ENCODE results near the gene MCC.

Gene MCC

DNA sequence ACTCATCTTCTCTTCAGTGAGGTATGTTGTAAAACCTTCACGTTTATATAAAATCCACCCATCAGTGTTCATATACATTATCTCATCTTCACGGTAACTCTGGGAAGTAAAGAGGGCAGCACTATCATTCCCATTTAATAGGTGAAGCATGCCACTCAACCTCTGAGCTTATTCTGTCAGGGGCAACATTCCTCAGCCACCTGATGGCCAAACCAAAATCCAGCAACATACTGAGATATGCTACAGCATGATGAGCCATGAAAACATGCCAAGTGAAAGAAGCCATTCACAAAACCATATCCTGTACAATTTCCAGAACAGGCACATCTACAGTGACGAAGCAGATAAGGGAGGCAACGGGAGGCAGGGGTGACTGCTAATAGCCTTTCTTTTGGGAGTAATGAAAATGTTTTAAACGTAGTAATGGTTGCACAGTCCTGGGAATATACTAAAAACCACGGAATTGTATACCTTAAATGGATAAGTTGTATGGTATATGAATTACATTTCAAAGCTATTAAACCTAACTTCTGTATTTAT, 220.8 kb downstream of the MCC start:
- DNase-seq, result no peak

- DNase-seq, result no peak
Measured at GRCh38 chr5:113266913-113267227, 221.4 kb downstream of the MCC start.

DNA sequence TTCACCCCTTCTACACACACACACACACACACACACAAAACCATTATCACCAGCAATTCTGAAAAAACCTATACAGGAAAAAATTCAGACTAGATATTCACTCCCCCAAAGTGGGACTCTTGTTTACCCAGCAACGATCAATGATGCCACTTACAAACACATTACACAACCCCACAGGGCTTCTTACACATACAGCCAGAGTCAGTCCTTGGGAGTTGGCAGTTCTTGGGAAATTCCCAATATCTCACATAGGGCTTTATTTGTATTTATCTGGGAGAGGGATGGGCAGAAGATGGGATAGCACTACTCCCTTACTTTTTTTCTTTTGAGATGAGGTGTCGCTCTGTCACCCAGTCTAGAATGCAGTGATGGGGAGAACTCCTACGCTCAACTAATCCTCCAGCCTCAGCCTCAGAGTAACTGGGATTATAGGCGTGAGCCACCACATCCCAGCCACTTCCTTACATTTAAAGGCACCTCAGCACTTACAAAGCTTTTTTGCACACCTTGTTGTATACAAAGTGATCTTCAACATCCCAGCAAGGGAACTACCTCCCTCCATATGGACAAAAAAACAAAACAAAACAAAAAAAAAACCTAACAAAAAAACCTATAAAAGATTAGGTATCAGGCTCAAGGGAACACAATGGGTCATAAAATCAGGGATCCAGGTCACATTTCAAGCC, 221.9 kb downstream of the MCC start:
- no peak for DNase-seq

GRCh38 chr5:113265190-113265589, 223.1 kb downstream of the MCC start:
- no peak for DNase-seq

DNA sequence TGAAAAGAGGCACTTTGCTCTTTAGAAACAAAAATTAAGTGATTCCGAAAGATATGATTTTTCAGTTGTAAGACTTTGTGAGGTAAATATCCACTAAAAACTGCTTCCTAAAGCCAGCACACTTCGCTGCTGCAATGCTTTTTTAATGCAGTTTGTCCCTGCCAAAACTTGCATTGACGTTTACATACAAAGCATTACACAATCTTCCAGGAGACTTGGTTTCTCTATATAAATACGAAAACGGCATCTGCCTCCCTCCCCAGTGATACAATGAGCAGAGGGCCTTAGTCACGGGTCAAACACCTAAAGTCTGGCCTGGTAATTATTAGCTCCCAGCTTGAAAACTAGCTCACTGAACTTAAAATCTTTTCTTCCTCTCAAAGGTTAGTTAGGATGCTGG, 224.2 kb downstream of the MCC start:
- DNase-seq, result no peak

DNA sequence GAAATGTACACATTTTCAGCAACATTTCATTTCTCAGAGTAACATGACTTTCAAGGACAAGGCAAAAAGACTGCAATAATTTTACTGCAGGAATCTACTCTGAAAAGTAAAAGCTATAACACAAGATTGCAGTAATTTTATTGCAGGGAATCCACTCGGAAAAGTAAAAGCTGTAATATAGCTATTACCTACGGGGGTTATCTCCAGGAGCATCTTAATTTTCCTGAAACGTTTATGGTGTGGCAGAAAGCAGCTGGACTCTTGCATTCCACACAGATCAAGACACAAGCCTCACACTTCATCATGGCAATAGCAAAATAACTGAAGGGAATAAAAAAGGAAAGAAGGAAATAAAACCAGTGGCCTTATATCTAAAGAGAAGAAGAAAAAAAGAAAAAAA, 224.7 kb downstream of the MCC start:
- DNase-seq, result no peak

DNA sequence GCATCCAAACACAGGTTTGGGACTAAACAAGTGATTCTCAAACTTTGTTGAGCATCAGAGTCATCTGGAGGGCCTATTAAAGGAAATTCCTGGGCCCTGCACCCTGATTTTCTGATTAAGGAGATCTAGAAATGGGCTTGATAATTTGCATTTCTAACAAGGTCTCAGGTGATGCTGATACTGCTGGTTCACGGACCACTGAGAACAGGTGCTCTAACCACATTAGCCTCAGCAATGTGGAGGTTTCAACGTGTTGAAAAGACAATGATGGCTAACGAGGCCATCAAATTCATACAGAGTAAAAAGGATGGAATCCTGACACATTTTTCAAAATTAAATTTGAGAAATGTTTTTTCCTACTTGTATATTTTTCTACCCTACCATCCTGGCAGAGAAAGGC, 225.6 kb downstream of the MCC start:
- no peak for DNase-seq

- DNase-seq, result no peak
Measured at GRCh38 chr5:113259034-113259433, 229.2 kb downstream of the MCC start.

GRCh38 chr5:113257545-113257944, 230.7 kb downstream of the MCC start:
- DNase-seq, result no peak

DNA sequence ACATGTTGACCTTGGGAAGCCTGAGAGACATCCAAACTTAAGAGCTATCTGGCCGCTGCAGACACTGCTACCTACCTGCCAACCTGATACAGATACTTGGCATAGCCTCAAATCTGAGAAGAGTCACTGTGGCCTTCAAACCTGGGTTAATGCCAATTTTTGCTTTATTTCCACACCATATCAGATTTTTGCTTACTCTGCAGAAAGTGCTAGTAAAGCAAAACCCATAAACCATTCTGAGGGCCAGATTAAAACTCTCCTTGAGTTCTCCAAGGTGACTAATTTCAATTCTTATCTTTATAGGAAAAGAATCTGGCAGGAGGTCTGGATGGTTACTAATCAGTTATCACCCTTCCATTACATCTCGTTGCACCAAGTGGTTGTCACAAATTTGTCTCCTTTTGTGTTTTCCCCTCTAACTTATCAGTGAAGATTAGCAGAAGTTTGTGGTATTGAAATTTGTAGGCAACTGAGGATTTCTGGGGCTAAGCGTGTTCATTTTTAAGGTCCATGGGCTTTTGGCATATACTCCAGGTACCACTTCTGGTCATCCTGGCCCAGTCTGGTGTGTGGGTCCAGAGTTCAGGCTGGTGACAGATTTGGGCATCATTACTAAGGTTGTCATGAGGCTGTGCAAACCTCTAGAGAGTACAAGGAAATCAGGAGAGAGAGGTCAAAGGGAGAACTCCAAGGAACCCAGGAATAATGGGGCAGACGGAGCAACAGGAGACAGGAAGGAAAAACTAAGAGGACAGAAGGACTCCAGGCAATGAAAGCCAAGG, 231.4 kb downstream of the MCC start:
- no peak for DNase-seq

- no peak for DNase-seq
Measured at GRCh38 chr5:113255579-113256386, 232.5 kb downstream of the MCC start.

GRCh38 chr5:113255105-113255504, 233.1 kb downstream of the MCC start:
- DNase-seq, result no peak

- DNase-seq, result no peak
Measured at GRCh38 chr5:113253037-113253436, 235.2 kb downstream of the MCC start.

- DNase-seq, result no peak
Measured at GRCh38 chr5:113252066-113252465, 236.2 kb downstream of the MCC start.

GRCh38 chr5:113250341-113250953, 237.8 kb downstream of the MCC start:
- no peak for DNase-seq

DNA sequence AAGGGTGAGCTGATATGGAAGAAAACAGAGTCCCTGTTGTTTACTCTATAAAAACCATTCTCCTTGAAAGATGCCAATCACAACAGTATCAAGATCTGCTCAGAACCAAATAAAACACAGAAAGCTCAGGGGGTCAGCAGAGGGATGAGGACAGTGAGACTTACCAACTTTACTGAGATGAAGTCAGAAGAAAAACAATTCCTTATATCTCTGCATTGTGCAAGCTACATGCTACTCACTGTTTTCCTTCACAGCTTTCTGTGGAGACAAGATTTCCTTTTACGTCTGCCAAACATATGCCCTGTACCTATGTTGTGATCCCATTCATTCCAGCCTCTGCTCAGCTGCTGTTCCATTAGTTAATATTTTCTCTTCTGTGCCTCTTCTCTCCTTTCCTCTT, 239.0 kb downstream of the MCC start:
- no peak for DNase-seq

GRCh38 chr5:113246361-113246870, 241.8 kb downstream of the MCC start:
- DNase-seq, result no peak

- no peak for DNase-seq
Measured at GRCh38 chr5:113245427-113246225, 242.6 kb downstream of the MCC start.

DNA sequence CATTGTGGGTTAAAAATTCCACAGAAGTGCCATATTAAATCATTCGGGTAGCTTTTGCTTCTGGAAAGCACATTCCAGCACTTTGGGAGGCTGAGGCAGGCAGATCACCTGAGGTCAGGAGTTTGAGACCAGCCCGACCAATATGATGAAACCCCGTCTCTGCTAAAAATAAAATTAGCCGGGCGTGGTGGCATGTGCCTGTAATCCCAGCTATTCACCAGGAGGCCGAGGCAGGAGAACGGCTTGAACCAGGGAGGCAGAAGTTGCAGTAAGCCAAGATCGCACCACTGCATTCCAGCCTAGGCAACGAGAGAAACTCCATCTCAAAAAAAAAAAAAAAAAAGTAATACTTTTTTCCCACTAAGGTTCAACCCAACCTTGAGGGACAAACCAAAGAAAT, 243.3 kb downstream of the MCC start:
- DNase-seq, result no peak

GRCh38 chr5:113243349-113243664, 244.9 kb downstream of the MCC start:
- DNase-seq, result no peak

DNA sequence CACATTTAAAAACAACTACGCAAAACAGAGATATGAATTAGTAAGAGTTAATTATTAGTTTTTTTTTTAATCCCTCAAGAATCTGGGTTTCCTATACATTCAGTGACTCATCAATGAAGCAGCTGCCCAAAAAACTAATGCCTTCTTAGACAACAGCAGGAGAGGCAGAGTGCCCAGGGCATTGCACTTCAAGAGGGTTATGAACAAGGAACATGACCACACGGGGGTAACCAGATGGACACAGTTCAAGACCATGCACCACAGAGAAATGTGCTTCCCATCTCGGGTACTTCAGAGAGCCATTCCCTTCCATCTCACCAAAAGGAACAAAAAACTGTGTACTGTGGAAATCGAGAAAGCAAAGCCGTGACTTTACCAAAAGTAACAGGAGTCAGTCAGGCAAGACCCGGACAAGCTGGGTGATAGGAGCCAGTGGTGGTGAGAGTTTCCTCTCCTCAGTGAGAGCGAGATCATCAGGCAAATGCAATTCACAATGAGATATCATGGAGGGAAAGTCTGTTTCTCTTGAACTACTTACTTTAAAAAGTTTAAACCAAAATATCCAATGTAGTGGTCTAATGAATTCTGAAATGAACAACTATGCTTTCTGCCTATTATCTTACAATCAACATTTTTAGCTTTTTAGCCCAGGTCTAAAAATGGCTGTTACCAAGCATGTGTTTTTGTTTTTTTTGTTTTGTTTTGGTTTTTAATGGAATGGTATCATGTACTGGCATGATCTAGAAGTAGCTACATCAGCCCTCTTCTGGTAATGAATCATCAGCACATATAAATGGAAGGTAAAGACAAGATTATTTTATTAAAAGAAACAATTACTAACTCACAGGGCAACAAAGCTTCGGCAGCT, 245.5 kb downstream of the MCC start:
- no peak for DNase-seq
